K562 (cell line): ENCODE measurements around the gene CHTF8. TPM values are rescaled to one million over a fixed set of nuclear protein-coding genes. Genes with fewer than 3 reads are reported as not detected.

Experiments
- CREB1 ChIP-seq, 2 experiments: sonication (generic) in 1 of 2; formaldehyde crosslinking in 1 of 2; IDR thresholded peaks; 2 replicates each; pipeline versions ENCODE4 v1.6.1 to v1.8.0; 2012 to 2022; ENCODE audit warnings: inconsistent platforms in 1 of 2, mild to moderate bottlenecking in 1 of 2, missing genetic modification reagents in 1 of 2, moderate library complexity in 1 of 2
- CTCF ChIP-seq, 3 experiments: IDR thresholded peaks in 2 of 3; conservative IDR thresholded peaks in 1 of 3; 2 replicates each; pipeline ENCODE4 v1.5.1; 2011 to 2012; ENCODE audit warnings: low read length in 3 of 3, mild to moderate bottlenecking in 3 of 3, control low read depth in 2 of 3, improper control_type of control experiment in 1 of 3, inconsistent platforms in 1 of 3, low read depth in 1 of 3, mixed read lengths in 1 of 3, moderate library complexity in 1 of 3; ENCODE audit not compliant: insufficient read depth in 2 of 3
- DDX20 ChIP-seq: fragments of 450-650 bp; IDR thresholded peaks from 2 replicates; pipeline ENCODE4 v1.6.1; 2016; ENCODE audit warnings: missing genetic modification characterization, low read depth, mild to moderate bottlenecking, missing compliant biosample characterization, moderate library complexity
- DNMT1 ChIP-seq: fragments of 450-650 bp; IDR thresholded peaks from 2 replicates; pipeline ENCODE4 v1.6.1; 2016; ENCODE audit warnings: antibody characterized with exemption, mild to moderate bottlenecking
- EHMT2 ChIP-seq: fragments of 450-650 bp; IDR thresholded peaks from 2 replicates; pipeline ENCODE4 v1.6.1; 2018; ENCODE audit warnings: antibody characterized with exemption
- ELF4 ChIP-seq: fragments of 450-650 bp; formaldehyde crosslinking; IDR thresholded peaks from 2 replicates; pipeline ENCODE4 v1.4.0; 2022; ENCODE audit warnings: missing genetic modification characterization
- MAFF ChIP-seq: IDR thresholded peaks from 2 replicates; pipeline ENCODE4 v1.6.1; 2012; ENCODE audit warnings: low read length, improper control_type of control experiment
- POLR2H ChIP-seq: IDR thresholded peaks from 2 replicates; pipeline ENCODE4 v1.6.1; 2016; ENCODE audit warnings: missing genetic modification characterization, low read depth, mild to moderate bottlenecking, control low read depth, missing compliant biosample characterization, moderate library complexity
- POLR3G ChIP-seq: IDR thresholded peaks from 2 replicates; pipeline ENCODE4 v1.6.1; 2011; ENCODE audit not compliant: insufficient read length, insufficient replicate concordance; ENCODE audit errors: extremely low read depth
- RBFOX2 ChIP-seq: fragments of 200-400 bp; formaldehyde crosslinking; IDR thresholded peaks from 2 replicates; pipeline ENCODE4 v1.6.1; 2017; ENCODE audit warnings: low read depth, mild to moderate bottlenecking, low read length, moderate library complexity
- RCOR1 ChIP-seq, 2 experiments: IDR thresholded peaks; 2 replicates each; pipeline ENCODE4 v1.6.1; 2012; ENCODE audit warnings: low read depth in 2 of 2, low read length in 2 of 2, borderline replicate concordance in 1 of 2, improper control_type of control experiment in 1 of 2
- RREB1 ChIP-seq: fragments of 250-450 bp; sonication (Bioruptor Pico); IDR thresholded peaks from 2 replicates; pipeline ENCODE4 v1.4.0; 2020
- VEZF1 ChIP-seq: fragments of 200-800 bp; sonication (Bioruptor generic); IDR thresholded peaks from 2 replicates; pipeline ENCODE4 v1.6.1; 2017; ENCODE audit warnings: missing genetic modification characterization, missing compliant biosample characterization
- ZBED1 ChIP-seq: IDR thresholded peaks from 2 replicates; pipeline ENCODE4 v1.6.1; 2014
- ZBTB9 ChIP-seq: fragments of 450-650 bp; formaldehyde crosslinking; IDR thresholded peaks from 2 replicates; pipeline ENCODE4 v1.4.0; 2020; ENCODE audit warnings: mild to moderate bottlenecking, moderate library complexity
- ZC3H4 ChIP-seq: sonication (generic); formaldehyde crosslinking; IDR thresholded peaks from 2 replicates; pipeline ENCODE4 v1.9.0; 2021; ENCODE audit warnings: missing genetic modification reagents, borderline replicate concordance
- ZSCAN29 ChIP-seq: fragments of 450-650 bp; IDR thresholded peaks from 2 replicates; pipeline ENCODE4 v1.6.1; 2017
- ZZZ3 ChIP-seq: fragments of 450-650 bp; IDR thresholded peaks from 2 replicates; pipeline ENCODE4 v1.6.1; 2016; ENCODE audit warnings: antibody characterized with exemption, mild to moderate bottlenecking, moderate library complexity
- polyA plus RNA-seq, 8 experiments: library from polyadenylated mRNA; depleted of rRNA in 4 of 8; stranded (reverse) in 5 of 8; unstranded in 3 of 8; fragments of >200 nt; fragmentation: Nextera tagmentation in 2 of 8; fragmentation: Illumina TruSeq in 1 of 8; extraction: Ambion mirVana in 2 of 8; extraction: Trizol in 1 of 8; gene quantifications; 2 replicates each; pipeline versions ENCODE4 v1.2.1 to v1.2.3, GENCODE V29; 2011 to 2014; ENCODE audit warnings: inconsistent platforms in 1 of 8, missing spikeins in 1 of 8
- total RNA-seq, 7 experiments: library from RNA; depleted of rRNA in 6 of 7; stranded (reverse); fragments of >200 nt in 6 of 7; fragmentation: Illumina TruSeq in 2 of 7; extraction: Trizol in 2 of 7; gene quantifications; 2 replicates each; pipeline versions ENCODE4 v1.2.1 to v1.2.3, GENCODE V29; 2011 to 2021; ENCODE audit warnings: low replicate concordance in 1 of 7

The CHTF8 gene
- total and polyA plus RNA-seq, 9 of the 15 experiments (the other 6 are each of a cell fraction or from before 2014, with no cell fraction given) = 20.2 to 199 (median 108) TPM

- TF ChIP-seq DNMT1 = 0 out of 2 replicates have a peak, but pooled peaks have one; percentile 73
- no peak for TF ChIP-seq POLR3G
- peak; percentile 63; the same call in 1 of the 2 replicates for TF ChIP-seq ZBTB9
- peak; percentile 98 for TF ChIP-seq VEZF1 (CRISPR knock-in tag)
- TF ChIP-seq RCOR1 (IDR thresholded peaks at IDR 0.05; ENCODE audit: borderline replicate concordance in 1 of 2, low read depth in 2 of 2, low read length in 2 of 2) = no peak
- no peak for TF ChIP-seq DDX20
- TF ChIP-seq ELF4 = peak; percentile 84
- no peak for TF ChIP-seq ZC3H4
- TF ChIP-seq EHMT2 = 0 out of 2 replicates have a peak, but pooled peaks have one; percentile 13
- no peak for TF ChIP-seq CREB1 (IDR thresholded peaks at IDR 0.05)
- TF ChIP-seq CREB1 (CRISPR knock-in tag; IDR thresholded peaks at IDR 0.05) = 0 out of 2 replicates have a peak, but pooled peaks have one; percentile 4
- no peak for TF ChIP-seq MAFF
- peak; percentile 28; the same call in 1 of the 2 replicates for TF ChIP-seq ZSCAN29
- peak; percentile 74 for TF ChIP-seq RBFOX2
- TF ChIP-seq RREB1 (CRISPR knock-in tag) = no peak
- TF ChIP-seq POLR2H = 0 out of 2 replicates have a peak, but pooled peaks have one; percentile 52
- TF ChIP-seq ZBED1 = no peak
- no peak for TF ChIP-seq CTCF (IDR thresholded peaks at IDR 0.05 in 2 of 3, conservative IDR thresholded peaks at IDR 0.05 in 1 of 3; ENCODE audit: insufficient read depth in 2 of 3, low read depth in 1 of 3, low read length in 3 of 3)
- no peak for TF ChIP-seq ZZZ3
These were observed 457 bp downstream of the CHTF8 start (continued) for GRCh38 chr16:69131839-69132423.
